ENCODE results near the gene JCAD.
"Not testable (repeated sequence)": the region's sequence is repeated elsewhere in the genome, so short reads cannot be mapped to it uniquely, and the experiment has no call there.

The JCAD gene

DNA sequence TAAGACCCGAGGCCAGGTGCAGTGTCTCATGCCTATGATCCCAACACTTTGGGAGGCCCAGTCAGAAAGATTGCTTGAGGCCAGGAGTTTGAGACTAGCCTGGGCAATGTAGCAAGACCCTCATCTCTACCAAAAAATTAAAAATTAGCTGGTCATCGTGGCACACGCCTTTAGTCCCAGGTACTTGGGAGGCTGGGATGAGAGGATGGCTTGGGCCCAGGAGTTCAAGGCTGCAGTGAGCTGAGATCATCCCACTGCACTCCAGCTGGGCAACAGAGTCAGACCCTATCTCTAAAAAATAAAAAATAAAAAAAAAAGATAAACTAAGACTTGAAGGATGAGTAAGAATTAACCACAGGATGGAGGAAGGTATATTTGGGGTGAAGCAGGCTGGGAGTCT lies 77.9 kb downstream of the JCAD start:
- no peak for DNase-seq

DNA sequence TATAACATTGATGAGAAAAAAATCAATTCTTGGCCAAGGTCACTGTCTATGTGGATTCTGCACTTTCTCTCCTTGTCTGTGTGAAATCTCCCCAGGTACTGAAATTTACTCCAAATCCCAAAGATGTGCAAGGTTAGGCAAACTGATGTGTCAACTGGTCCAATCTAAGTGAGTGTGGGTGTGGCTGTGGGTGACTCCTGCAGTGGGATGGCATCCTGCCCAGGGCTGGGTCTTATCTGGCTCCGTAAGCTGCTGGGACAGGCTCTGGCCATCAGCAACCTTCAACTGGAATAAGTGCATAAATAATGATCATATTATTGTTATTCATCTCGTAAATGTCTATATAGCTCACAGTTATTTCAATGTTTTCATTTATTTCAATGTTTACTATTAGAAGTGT lies 79.3 kb downstream of the JCAD start:
- DNase-seq: no peak

DNA sequence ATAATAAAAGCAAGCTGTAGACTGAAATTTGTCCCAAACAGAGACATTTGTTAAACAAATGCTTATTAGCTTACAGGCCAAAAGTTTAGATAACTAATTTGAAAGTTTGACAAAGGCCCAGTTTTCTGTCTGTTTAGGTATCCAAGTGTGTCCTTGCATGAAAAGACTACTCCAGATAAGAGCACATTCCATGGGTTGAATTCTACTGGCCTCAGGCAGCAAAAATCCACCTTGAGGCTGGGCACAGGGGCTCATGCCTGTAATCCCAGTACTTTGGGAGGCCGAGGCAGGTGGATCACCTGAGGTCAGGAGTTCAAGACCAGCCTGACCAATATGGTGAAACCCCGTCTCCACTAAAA lies 80.0 kb downstream of the JCAD start:
- not testable (repeated sequence) for DNase-seq

DNA sequence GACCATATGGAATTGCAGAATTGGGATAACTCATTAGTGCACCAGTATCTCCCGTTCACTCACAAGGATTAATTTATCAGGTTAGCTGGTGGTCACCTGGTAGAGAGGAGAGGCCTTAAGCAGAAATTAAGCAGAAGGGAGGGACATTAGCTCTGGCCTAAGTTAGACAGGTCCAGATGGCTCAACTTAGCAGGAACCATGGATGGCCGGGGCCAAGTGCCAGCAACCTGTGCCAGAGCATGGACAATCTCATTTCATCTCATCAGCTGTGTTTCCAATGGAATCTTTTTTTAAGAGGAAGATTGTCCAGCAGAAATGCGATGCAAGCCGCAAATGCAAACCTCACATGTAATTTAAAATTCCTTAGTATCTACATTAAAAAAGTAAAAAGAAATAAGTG lies 82.2 kb downstream of the JCAD start:
- no peak for DNase-seq

DNA sequence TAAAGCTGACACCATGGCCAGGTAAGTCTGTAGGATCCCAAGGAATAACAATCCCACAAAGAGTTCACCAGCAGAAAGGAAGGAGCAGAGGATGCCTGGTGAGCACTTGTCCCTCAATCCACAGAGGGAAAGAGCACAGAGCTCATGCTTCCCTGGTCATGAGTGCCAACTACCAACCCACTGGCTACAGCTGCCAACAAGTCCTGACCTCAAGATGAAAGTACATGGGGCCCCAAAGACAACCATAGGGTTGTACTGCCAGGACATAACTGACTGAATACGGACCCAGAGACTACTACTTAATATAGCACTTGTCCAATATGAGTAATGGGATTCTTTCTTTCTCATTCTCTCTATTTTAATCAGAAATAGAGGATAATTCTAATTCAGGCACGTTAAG lies 83.3 kb downstream of the JCAD start:
- no peak for DNase-seq

DNA sequence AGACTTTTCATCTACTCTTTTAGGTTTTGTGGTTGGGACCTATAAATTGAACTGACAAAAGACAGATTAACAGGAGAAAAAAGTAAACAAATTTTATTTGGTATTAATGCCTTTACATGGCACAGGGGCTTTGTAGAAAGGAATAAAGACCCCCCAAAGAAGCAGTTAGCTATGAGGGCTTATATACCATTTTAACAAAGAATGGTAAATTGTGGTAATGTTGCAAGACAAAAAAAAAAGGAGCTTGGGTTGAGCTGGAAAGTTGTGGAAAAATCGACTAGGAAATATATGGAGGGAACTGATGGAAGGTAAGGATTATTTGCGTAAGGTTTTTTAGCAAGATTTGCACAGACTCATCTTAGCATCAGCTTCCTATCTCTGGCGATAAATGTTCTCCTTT lies 84.6 kb downstream of the JCAD start:
- DNase-seq: no peak

DNA sequence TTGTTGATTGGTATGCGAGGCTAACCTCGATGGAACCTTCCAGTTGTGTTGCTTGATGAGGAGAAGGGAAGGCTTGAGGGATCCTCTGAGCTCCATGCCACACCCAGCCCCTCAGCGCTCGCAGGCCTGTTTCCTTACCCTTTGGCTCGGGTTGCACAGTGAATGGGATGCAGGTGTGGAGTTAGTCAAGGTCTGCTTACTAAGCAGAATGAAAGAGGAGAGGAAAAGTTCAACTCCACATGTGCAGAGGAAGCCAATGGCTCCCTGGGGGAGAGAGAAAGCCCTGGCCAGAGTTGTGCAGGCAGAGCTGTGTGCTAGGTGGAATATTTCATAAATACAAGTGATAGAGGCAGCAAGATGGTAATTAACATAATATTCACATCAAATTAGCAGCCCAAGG lies 85.5 kb downstream of the JCAD start:
- no peak for DNase-seq

DNA sequence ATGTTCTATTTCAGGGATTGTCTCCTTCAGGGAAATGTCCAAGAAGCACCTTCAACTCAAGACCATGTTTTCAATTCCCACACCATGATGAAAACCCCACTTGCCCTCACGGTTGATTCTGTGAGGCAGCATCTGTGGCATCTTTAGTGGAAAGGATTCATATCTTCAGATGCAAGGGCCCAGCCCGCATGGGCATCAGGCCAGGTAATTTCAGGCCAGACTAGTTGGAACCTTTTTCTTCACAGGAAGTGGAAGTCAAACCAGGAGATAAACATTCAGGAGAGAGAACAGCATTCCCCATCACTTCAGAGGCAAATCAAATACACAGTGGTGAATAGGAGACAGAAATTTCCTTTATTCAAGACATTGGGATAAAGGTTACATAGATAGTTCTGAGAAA lies 88.8 kb downstream of the JCAD start:
- no peak for DNase-seq

DNA sequence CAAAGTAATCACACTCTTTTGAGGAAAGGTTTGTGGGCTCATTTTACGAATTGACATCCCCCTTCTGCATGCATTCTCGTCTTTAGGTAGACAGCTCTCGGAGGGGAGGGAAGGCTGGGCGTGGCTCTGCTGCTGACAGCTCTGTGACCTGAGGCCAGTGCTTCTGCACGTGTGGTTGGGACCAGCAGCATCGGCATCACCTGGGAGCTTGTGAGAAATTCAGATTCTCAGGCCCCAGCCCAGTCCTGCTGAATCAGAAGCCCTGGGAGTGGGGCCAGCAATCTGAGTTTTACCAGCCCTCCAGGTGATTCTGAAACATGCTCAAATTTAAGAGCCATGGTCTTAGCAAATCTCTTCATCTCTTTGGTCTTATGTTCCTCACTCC lies 89.4 kb downstream of the JCAD start:
- DNase-seq: no peak

DNA sequence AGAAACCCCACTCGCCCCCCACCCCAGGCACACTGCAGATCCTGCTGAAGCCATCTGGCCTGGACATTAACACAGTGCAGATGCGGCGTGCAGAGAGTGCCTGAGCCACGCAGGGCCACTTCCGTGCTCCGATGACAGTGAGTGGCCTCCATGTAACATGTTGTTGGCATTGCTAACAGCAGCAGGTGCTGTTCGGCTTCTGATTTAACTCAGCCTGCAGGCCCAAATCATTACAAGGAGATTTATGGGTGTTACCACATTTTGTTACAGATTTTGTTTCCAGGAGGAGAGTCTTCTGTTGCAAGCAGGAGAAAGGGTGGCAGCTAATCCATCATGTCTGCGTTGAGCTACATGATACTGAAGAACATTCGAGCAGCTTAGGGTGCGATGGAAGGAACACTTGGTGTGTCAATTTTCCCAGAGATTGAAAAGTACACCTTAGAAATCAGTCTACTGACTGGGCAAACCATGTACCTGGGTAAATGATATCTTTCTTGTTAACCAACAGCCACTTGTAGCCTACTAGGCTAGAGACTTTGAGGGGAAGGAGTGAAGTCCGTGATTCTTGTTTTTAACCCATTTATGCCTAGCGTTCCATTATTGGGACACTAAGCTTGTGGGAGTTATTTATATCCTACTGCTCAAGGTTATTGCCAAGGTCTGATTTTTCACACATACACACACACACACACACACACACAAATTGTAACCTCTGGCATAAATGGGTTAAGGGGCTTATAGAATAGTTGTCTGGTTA lies 90.0 kb downstream of the JCAD start:
- no peak for DNase-seq

DNA sequence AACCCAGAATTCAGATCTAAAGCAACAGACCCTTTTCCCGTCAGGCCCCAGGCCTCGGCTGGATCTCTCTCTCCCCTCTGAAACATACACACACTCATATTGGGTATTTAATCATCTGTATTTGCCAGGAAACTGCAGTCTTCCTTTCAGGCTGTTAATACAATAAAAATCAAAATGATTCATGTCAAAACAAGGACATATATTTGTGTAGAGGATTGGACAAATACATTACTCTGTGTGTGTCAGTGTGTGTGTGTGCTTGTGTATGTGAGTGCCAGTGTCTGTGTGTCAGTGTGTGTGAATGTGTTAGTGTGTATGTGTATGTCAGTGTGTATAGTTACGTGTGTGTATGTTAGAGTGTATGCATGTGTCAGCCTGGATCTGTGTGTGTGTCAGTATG lies 90.8 kb downstream of the JCAD start:
- no peak for DNase-seq

DNA sequence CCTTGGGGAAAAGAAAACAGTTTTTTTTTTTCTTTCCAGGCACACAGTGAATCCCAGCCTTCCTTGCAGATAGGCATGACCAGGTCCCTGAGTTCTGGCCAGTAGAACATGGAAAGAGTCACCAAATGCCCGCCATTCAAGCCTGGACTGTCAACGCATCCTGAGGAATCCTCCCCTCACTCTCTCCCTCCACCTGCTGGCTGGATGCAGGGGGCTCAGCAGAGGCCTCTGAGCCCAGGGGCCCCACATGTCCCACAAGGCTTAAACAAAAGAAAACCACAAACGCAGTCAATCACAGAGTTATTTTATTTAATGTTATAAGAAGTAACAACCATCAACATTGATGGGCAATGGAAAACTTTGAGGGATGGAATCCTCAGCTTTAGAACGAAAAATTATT lies 93.1 kb downstream of the JCAD start:
- DNase-seq: no peak

Data from SHP77 treated with DMSO at 0.1 percent for 48 hours (cell line).